Bone marrow (tissue), 2 donors: Measurements from ENCODE around the gene PGM2L1.
"Not testable (repeated sequence)": the region's sequence is repeated elsewhere in the genome, so short reads cannot be mapped to it uniquely, and the experiment has no call there.

Source experiments
- DNase-seq, 2 donors: peaks; one replicate each; lab custom pipeline; 2025; lab: John Stamatoyannopoulos, UW

The PGM2L1 gene

DNA sequence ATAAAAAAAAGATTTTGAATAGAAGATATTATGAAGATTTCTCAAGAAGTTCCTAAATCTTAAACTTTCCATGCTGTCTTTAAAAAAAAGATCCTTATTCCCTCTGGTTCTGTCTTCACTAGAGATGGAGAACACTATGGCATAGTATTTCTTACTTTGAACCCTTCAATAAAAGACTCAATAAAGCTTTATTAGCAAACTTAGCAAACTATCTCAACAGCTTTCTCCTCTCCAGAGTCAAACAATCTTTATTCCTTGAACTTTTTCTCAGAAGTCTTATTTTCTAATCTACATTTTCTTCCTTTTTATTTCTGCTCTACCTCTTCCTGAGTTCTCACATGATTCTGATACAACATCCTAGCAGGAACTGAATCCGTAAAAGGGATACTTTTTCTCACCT is 65.0 kb downstream of the PGM2L1 start:
- no peak for DNase-seq

DNA sequence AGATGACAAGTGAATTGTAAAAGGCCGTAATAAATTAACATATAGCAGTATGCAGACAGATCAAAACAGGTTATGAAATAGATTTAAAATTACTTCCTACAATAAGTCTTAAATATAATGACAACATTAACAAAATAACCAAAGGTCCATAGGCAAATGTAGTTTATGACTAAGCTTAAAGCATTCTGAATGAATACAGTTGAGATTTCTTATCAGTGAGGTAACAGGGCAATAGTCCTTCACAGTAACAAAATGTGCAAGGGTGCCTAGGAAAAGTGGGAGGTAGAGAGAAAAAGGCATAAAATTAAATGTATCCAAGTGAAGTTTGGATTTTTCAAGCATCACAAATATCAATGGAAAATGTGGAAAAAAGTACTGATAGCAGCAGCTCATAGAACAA is 65.9 kb downstream of the PGM2L1 start:
- DNase-seq: no peak

DNA sequence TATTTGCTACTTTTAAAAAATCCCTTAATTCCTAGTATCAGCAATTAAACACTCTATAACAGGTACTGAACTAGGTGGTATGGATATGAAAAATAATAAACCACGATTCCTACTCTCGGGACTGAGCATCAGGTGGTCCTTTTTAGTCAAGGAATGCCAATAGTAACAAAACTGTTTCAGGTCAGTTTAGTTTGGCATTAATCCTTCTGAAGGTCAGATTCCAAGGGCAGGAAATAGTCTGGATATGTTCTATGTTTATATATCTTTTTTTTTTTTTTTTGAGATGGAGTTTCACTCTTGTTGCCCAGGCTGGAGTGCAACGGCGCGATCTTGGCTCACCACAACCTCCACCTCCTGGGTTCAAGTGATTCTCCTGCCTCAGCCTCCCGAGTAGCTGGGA is 67.2 kb downstream of the PGM2L1 start:
- DNase-seq: not testable (repeated sequence)

DNA sequence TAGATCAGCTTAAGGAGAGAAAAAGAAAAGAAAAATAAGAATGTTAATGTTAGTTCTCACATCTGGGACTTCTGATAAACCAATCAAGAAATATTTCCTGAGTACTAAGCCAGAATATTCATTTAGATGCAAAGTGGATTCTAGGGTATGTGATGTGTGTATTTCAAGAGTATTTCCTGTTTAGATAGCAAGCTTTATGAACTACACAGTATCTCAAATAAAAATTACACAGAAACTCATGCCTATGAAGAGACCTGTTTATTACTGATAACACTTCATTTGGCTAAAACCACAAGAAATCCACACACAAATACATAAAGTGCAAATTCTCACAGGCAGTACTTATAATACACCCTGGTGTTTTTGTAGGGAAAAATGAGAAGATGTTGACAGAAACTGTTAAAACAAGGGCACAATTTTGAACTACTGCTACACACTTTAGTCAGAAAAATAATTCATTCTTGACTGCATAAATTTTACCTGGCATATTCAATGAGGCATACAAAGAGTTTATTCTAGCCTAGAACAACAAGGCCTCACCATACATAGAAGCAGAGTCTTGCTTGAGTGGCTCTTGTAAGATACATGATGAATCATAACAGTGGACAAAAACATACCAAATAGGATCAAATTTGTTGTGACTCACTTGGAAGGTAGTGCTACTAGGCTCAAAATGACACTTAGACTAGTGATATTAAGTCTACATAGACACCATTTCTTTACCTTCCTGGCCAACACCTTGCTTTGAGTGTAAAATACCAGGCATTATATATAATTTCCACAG is 68.0 kb downstream of the PGM2L1 start:
- DNase-seq: no peak

DNA sequence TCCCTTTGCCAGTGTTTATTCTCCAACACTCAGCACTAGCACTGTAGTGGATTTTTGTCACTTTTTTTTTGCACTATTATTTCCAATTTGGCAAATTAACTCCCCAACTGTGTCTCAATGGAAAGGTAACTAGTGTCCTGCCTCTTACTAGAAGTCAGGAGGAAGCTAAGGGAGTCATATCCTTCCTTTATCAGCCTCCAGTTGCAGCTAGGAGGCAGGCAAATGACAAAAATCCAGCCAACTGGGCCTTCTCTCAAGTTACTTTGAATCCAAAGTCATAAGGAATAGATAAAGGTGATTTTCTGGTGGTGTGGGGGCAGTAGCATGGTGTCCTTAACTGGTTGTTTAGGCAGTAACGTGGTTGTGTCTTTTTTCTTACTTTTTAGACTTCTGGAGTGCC is 71.2 kb downstream of the PGM2L1 start:
- DNase-seq: no peak

DNA sequence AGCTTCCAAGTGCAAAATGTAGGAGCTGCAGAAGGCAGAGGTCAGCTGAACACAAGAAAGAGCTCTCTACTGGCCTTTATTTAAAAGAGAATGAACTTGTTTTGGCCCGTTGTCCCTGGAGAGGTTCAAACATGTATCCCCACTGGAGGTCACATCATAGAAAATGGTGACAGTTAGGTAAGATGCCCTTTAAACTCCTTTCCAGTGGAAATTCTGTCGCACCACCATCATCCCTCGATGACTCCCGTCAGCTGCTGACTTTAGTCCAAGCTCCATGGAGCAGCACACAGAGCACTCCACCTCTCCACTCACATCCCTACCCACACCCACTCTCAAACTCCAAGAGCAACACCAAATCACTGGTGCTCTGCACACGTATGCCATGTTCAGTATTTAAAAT is 71.6 kb downstream of the PGM2L1 start:
- no peak for DNase-seq

DNA sequence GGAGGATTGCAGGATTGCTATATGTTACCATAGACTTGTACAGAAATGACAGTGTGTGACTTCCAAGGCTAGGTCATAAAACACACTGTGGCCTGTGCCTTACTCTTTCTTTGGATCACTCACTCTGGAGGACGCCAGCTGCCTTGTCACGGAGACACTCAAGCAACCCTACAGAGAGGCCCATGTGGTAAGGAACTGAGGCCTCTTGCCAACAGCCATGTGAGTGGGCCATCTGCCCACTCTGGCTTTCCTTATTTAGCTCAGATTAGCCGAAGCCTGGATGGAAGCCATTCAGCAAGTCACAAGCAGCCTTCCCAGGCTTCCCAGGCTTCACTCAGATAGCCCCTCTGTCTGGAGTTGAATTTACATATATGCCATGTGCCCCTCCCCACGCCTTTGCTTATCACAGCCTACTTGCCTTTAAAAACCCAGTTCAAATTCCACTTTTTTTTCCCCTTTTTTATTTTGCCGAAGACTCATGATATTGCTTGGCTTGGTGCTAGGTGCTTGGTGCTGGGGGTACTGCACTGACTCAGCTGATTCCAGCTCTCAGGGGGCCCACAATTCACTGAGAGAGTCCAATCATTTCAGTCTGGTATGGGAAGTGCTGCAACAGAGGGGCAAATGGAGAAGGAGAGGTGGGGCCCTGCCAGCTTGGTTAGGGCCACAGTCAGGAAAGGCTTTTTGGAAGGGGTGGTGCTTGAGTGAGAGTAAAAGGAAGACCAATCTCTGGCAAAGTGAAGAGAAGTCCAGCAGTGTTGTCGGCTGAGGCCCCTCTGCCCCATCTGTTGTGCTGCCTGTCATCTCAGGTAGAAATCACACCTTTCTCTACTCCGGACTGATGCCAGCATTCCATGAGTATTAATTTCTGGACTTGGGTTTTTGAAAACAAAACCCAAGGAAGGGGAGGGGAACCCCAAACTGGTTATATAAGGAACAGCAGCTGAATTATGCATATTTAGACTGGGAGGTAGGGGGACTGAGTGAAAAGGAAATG is 72.3 kb downstream of the PGM2L1 start:
- no peak for DNase-seq

DNA sequence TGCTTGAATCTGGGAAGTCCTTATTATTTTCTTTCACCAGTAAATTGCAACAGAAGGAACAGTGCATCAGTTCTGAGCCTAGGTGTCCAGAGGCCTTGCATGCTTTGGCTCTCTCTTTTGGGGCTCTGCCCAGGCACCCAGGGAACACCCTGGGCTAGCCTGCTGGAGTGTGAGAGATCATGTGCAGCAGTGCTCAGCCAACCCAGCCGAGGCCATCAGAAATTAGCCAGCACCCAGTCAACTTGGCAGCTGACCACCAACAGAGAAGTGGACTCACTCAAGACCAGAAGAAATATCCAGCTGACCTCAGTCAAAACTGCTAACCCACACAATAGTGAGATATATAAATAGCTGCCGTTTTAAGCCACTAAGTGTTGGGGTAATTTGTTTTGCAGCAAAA is 75.6 kb downstream of the PGM2L1 start:
- no peak for DNase-seq

DNA sequence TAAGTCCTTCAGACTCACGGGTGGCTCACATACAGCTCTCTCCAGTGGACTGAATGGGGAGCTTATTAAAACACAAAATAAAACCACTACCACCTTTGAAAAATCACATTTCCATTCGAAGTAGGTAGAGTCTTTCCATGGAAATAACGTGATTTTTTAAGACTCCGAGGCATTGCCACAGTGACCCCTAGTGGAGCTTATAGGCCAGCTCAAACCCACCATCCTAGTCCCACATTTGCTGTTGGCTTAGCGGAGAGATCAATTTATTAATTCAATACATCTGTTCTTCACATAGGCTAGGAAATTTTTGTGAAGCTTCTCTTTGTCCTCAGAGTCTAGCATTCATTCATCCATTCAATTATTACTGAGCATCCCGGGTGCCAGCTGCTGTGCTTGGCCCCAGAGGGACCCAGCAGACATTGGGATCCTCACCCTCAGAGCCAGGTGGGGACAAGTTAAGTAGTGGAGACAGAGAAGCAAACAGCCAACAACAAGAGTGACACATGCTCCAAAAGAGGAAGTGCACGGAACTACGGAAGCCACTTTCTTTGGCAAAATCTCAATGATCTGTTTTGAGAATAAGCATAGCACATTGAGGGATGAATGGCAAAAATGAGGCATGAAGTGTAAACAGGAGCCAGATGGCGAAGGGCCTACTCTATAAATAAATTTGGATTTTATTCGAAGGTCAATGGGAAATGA is 76.6 kb downstream of the PGM2L1 start:
- DNase-seq: peak in 1 of 2 donors; percentile 62

DNA sequence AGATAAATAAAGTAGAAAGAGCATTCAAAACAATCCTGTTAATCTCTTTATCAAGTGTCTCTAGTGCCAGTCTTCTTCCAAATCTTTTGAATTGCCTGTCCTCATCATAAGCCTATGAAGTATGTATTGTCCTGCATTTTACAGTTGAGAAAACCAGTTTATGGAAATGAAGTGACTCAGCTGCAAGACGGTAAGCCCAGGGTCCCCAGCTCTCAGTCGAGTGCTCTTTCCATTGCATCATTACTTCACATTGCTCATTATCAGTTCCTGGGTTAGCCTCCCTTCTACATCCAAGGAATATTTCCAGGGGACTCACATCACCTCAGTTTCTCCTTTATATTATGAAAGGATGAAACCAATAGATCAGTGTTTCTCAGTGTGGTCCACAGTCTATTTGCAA is 77.7 kb downstream of the PGM2L1 start:
- no peak for DNase-seq

DNA sequence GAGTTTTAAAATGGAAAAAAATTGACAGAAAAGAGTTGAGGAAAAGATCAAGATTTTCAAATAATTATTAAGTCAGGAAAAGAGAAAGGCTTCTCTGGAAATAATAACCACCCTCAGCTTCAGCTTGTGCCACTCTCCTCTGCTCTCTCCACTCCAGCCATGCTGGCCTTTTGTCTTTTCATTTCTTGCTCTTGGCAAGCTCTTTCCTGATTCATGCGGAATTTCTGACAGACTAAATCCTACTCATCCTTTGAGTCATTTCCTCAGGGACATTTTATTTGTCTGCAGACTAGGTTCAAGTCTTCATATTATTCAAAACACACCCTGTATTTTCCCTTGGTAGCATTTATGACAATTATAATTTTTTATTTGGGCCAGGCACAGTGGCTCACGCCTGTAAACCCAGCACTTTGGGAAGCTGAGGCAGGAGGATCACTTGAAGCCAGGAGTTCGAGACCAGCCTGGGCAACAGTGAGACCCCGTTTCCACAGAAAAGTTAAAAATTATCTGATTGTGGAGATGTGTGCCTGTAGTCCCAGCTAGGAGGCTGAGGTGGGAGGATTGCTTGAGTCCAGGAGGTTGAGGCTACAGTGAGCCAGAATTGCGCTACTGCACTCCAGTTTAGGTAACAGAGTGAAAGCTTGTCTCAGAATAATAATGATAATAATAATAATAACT is 79.0 kb downstream of the PGM2L1 start:
- no peak for DNase-seq

DNA sequence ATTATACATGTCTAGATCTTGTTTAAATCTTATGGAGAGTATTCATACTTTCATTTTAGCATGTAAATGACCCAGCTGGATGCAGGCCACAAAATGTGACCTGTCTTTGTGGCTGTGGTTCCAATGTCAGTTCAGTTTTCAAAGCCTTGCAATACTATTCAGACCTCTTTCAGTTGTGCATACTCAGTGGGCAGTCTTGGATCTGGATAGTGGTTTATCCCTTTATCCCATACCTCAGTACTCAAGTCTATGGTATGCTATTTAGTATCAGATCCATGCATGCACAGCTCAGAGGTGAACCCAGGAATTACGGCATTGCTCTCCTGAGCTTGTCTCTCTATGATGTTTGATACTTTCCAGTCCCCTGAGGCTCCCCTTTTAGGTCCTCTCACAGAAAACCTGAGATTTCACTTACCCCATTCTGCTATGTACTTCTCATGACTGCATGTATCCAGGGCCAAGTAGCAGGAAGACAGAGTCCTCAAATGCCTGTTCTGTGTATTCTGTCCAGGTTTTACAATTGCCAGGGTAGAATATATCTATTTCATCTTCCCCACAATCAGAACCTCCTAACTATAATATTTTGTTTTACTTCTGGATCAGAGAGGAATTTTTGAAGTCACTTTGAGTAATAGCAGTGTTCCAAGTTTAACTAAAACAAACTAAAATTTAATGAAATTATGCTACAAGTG is 79.8 kb downstream of the PGM2L1 start:
- DNase-seq: no peak

DNA sequence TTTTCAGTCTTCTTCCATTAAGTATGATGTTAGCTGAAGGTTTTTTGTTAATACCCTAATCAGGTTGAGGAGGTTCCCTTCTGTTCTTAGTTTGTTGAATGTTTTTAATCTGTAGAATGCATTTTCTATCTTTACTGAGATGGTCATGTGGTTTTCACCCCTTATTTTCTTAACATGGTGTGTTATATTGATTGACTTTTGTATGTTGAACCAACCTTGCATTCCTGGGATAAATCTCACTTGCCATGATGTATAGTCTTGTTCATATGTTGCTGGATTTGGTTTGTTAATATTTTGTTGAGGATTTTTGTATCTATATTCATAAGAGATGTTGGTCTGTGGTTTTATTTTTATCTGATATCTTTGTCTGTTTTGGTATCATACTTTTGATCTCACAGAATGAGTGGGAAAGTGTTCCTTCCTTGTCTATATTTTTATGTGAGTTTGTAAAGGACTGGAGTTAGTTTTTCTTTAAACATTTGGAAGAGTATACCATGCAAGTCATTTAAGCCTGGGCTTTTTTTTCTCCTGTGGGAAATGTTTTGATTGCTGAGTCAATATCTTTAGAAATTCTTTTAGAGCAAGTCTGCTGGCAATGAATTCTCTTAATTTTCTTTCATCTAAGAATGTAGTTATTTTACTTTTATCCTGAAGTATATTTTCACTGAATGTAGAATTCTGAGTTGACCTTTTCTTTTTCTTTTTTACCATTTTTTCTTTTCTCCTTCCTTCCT is 81.3 kb downstream of the PGM2L1 start:
- DNase-seq: no peak

DNA sequence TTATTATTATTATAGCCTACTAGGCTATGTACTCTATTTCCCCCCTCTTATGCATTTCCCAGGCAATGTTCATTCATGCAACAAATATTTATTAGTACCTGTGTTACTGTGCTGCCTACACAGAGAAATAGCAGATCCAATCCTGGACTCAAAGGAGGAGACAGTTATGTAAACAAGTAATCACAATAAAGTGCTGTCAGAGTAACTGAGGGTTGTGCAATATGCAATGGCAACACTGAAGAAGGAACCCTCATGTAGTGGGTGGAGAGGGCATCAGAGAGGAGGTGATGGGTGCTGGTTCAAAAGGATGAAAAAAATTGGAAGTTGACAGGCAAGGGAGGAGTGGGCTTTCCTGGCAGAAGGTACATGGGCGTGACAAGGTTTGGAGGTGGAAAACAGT is 85.9 kb downstream of the PGM2L1 start:
- no peak for DNase-seq

DNA sequence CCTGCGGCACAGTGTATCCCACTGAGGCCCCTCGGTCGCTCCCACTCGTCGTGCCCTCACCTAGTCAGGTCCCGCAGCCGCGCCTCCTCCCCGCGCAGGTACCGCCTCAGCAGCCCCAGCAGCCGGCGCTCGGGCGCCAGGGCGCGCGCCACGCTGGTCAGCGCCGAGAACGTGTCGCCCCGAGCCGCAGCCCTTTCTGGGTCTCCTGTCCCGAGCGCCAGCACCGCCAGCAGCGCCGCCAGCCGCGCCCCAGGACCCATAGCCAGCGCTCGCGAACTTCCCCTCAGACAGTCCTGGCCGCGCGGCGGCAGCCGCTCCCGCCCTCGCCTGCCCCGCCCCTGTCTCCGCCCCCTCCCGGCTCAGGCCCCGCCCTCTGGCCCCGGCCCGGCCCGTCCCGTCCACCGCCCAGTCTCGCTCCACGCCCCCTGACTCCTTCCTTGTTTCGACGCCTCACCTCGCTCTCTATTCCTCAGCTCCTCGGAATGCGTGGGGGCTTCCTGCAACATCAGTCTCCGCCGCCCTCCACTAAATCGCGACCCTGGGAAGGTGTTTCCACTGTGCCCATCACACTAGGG is 86.8 kb downstream of the PGM2L1 start, which contains the start of gene P4HA3:
Gene P4HA3 (minus strand): TSS at position 289 of the 575 bp plus-strand sequence. CDS start 29 bp downstream, at position 260.
- DNase-seq: peak in 1 of 2 donors; percentile 30

DNA sequence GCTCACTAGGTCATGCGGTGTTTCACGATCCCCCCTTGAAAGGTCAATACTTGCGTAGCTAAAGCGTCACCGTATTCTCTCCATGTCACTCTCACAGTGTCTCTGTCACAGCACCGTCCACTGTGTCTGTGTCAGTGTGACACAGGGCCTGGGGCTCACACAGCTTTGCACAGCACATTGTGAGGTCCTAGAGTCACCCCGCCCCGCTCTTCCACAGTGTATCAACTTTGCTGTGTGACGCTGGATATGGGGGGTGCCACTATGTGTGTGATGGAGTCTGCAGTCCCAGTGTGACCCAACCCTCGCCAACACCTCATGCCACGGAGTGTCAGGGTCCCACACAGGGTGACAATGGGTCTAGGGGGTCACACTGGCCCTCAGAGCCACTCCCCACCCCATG is 87.4 kb downstream of the PGM2L1 start:
- DNase-seq: no peak

DNA sequence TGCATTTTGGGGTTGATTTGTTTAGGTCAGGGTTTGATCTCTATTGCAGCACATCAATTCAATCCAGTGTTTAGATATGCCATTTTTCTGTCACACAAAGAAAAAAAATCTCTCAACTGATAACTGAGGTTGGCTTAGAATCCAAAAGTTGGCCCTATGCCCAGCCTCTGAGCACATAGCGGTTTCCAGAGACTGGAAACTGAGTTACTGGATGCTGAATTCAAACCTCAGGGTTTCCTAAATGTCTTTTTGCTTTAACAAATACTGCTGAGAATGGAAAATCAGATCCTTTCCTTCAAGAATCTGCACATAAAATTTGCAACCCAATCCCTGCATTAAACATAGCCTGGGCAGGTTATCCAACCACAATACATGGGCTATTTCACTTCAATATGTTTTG is 90.8 kb downstream of the PGM2L1 start:
- DNase-seq: no peak

DNA sequence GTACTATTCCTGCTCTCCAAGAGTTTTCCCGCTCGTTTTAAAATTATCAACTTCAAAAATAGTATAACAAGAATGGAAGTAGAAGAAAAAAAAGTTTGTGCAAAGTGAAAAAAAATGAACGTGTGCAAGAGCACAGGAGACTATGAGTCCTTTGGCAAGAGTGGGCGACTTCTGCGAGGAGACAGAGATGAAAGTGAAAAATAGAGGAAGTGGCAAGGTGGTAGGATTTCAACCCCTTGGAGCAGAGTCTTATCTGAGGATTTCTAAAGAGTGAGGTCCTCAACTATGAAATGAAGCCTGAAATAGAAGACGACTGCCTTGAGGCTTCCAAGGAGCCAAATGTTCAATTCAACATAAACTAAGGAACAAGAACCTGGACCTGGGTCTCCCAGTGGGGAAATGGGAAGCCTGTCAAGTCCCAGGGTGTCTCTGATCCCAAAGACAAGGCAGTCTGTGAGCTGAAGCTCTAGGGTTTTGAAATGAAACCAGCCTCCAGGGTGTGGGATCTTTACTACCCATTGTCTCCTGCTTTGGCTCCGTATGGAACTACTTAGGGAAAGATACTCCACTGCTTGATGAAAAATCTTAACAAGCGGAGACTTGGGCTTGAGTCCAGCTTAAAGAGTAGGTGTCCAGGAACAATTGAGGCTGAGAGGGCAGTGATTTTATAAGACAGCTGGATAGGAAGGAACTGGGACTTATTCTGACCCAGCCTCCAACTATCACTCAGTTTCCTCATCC is 91.6 kb downstream of the PGM2L1 start:
- no peak for DNase-seq

DNA sequence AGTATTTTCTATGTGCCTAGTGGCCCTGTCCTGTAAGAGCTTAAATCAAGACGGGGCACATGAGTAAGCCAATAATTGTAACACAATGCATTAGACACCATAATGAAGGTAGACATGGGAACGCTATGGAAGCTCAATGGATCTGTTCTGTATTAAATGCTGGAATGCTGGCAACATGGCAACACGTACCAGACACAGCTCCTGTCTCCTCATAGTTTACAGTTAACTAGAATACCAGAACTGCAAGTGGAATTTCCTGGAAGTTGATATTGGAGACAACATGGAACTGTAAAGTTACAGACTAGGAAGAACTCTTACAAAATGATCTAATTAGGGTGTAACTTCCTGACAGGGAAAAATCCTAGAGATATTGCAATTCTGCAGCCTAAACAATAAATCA is 99.2 kb downstream of the PGM2L1 start:
- no peak for DNase-seq
